ENCODE measurements around the gene ITPR3.

DNA sequence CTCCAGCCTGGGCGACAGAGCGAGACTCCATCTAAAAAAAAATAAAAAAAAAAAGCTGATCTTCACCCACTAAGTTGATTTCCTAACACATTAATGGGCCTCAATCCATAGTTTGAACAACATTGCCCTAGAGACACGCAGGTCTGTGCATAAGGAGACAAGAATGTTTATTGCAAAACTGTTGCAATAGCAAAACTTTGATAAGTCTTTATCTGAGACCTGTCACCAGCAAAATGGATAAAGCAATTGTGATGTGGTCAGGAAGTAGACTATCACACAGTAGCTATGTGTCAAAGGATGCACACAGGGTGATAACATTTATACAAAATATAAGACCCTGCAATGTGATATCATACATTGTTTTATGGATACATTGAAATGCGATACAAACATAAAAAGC lies 4.2 kb upstream of the ITPR3 start:
- TF ChIP-seq, protein P1, sequence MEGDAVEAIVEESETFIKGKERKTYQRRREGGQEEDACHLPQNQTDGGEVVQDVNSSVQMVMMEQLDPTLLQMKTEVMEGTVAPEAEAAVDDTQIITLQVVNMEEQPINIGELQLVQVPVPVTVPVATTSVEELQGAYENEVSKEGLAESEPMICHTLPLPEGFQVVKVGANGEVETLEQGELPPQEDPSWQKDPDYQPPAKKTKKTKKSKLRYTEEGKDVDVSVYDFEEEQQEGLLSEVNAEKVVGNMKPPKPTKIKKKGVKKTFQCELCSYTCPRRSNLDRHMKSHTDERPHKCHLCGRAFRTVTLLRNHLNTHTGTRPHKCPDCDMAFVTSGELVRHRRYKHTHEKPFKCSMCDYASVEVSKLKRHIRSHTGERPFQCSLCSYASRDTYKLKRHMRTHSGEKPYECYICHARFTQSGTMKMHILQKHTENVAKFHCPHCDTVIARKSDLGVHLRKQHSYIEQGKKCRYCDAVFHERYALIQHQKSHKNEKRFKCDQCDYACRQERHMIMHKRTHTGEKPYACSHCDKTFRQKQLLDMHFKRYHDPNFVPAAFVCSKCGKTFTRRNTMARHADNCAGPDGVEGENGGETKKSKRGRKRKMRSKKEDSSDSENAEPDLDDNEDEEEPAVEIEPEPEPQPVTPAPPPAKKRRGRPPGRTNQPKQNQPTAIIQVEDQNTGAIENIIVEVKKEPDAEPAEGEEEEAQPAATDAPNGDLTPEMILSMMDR (conservative IDR thresholded peaks at IDR 0.05; ENCODE audit: low read length) = no peak
- TF ChIP-seq EZH2phosphoT487 (IDR thresholded peaks at IDR 0.05; ENCODE audit: borderline replicate concordance, low read depth, low read length) = no peak
